D721Med (cell line): Measurements from ENCODE around the gene VARS1.

Experiments
- DNase-seq: peaks from one replicate; pipeline ENCODE4 v3.0.0; 2011; ENCODE audit warnings: low spot score; ENCODE audit not compliant: insufficient read length
- FAIRE-seq: peaks from 2 replicates; lab custom pipeline; 2011; peaks lifted over from hg19 to GRCh38; lab: Jason Lieb, UNC
- CTCF ChIP-seq: IDR thresholded peaks from 2 replicates; pipeline ENCODE4 v1.5.1; 2012; ENCODE audit warnings: mild to moderate bottlenecking, control low read depth; ENCODE audit not compliant: insufficient read depth; ENCODE audit errors: missing control alignments

Gene VARS1

GRCh38 chr6:31791324-31792089, 4.0 kb downstream of the VARS1 start:
- TF ChIP-seq CTCF, result peak; percentile 63
- no peak for FAIRE-seq
- peak; percentile 92 for DNase-seq

DNA sequence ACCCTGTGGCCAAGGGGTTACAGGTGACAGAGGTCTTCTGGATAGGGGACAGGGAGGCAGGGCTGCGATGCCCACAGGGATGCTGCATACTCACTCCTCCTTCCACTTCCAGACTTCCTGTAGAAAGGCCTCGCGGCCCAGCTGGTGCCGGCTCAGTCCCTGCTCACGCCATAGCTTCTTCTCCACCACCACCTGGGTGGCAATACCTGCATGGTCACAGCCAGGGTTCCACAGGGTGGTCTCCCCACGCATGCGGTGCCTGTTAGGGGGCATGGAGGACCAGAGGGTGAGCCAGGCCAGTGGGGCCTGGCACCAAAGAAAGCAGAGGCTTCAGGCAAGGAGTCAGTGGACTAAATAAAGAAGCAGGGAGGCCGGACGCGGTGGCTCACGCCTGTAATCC, 10.1 kb downstream of the VARS1 start:
- no peak for TF ChIP-seq CTCF
- FAIRE-seq, result no peak

DNA sequence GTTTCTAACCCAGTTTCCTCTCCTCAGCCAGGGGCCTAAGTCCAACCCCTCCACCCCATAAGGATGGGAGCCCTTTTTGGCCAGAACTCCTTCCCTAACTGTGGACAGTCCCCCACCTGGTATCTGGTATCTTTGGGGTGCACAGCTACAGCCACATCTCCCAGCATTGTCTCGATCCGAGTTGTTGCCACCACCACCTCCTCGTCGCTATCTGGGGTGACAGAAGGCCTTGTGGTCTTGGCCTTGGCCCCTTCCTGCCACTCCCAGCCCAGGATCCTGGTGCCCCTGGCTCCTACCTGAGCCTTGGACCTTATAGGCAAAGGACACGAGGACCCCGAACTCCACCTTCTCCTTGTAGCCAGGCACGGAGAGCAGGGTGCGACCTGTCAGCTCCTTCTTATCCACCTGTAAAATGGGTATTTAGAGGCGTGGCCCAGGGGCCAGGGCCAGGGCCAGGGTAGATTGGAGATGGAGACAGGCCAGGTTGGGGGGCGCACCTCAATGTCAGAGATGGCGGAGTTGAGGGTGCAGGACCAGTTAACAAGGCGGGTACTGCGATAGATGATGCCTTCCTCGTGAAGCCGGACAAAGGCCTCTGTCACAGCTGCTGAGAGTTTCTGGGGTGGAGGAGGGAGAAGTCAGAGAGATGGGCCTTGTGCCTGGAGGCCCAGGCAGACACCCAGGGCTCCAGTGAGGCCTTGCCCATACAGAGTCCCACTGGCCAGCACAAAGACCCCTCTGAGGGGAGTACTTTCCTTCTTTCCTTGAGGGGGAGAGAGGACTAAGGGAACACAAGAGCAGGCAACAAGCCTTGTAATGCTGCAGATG, 11.2 kb downstream of the VARS1 start:
- no peak for FAIRE-seq
- no peak for TF ChIP-seq CTCF
- no peak for DNase-seq

More for the DNA sequence above, 10.1 kb downstream of the VARS1 start:
- no peak for DNase-seq

DNA sequence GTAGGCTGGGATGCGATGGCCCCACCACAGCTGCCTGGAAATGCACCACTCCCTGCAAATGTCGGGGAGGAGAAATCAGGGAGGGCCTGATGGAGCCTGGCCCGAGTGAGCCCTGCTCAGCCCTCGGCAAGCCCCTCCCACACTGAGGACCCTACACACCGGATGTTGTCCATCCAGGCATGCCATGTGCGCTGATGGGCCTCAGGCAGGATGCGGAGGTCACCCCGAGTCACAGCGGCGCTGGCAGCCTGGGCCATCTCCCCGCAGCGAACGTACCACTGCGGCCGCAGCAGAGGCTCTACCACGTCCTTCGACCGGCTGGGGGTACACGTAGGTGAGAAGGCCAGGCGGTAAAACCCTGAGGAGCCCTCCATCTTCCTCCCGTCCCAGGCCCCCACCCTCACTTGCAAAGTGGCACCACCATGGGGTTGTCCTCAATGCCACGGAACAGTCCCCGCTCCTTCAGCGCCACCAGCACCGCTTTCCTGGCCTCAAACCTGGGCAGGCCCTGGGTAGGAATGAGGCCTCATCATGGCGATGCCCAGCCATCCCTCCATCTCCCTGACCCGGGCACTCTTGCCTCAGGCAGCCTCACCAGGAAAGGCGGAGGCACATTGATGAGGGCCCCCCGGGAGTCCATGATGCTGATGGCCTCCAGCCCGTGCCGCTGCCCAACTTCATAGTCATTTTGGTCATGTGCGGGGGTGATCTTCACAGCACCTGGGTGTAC, 13.3 kb downstream of the VARS1 start:
- FAIRE-seq (no peak), DNase-seq (no peak)
- no peak for TF ChIP-seq CTCF

DNA sequence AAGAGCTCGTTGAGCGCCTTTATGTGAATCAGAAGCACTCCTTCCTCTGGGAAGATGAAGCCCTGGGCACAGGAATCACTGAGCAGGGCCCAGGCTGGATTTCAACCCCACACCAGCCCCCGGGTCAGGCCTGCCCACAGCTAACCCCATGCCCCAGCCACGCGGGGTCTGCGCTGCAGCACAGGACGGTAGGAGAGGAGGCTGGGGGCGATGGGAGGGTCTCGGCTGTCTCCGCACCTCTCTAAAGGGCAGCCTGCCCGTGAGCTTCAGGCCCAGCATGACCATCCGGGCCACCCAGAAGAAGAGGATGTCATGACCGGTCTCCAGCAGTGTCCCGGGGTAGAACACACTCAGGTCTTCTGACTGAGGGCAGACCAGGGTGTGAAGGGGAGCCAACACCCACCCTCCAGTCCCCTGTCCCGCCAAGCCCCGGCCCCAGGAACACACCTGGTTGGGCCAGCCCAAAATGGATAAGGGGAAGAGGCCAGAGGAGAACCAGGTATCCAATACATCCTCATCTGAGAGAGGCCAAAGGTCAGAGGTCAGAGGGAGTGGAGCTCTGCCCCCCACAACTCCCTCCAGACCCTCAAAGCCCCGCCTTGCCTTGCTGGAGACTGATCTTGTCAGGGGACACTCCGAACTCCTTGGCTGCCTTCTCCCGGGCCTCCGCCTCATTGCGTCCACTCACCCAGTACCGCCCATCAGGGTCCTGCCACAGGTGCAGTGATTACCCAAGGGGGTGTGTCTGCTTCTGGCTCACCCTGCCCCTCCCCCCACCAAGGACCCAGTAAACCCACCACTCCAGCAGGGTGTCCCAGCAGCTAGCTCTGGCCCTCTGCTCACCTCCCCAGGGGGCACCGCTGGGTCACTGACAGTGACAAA, 14.1 kb downstream of the VARS1 start:
- no peak for TF ChIP-seq CTCF
- DNase-seq, result no peak
- FAIRE-seq, result no peak

DNA sequence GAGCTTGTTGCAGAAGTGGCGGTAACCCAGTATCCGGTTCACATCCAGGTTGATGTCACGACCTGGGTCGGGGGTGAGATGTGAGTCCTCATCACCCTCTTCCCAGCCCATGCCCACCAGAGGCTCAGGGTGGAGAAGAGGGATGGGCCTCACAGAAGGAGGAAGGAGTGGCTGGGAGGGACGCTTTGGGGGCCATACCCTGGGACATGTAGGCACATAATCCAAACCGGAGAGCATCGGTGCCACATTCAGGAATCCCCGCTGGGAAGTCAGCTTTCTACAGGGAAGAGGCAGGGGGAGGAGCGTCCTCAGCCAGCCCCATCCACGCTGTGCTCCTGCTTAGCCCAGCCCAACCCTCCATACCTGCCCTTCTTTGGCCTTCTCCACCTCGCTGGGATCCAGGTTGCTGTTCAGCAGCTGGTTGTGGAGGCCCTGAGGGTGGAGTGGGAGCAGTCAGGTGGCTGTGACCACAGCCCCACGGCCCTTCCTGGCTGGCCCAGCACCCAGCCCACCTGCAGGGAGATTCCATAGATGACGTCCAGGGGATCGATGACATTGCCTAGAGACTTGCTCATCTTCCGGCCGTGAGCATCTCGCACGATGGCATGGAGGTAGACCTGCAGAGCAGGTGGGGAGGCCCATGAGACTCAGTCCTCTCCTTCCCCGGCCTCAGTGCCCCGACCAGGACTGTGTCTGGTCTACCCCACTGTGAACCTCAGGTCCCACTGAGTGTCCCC, 14.9 kb downstream of the VARS1 start:
- no peak for TF ChIP-seq CTCF
- DNase-seq, result no peak
- FAIRE-seq, result no peak
